Measurements from ENCODE around the gene TRPM3. TPM values are rescaled to one million over a fixed set of nuclear protein-coding genes. Genes with fewer than 3 reads are reported as not detected.
A peak's percentile ranks its signal among the peaks of the same experiment; 100 is the strongest.

The TRPM3 gene
- total RNA-seq, 1 donor from 2014 or later = 0.15 TPM

DNA sequence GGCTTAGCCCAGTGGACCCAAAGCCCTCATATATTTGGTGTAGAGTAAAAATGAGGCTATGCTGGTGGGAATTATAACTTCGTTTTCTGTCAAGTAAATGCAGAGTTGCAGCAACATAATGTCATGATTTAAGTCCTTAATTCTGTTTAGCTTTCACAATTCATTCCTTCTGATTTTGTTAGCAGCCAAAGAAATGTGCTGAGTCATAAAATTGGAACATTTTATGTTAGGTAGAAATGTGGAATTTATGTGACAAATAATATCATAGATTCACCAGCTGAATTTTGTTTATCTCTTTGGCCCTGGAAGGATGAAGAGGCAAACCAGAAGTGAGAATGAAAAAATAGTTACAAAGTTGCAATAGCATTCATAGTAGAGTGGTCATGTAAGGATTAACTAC lies 247.0 kb downstream of the TRPM3 start:
- no peak for ATAC-seq
- TF ChIP-seq, protein P1, sequence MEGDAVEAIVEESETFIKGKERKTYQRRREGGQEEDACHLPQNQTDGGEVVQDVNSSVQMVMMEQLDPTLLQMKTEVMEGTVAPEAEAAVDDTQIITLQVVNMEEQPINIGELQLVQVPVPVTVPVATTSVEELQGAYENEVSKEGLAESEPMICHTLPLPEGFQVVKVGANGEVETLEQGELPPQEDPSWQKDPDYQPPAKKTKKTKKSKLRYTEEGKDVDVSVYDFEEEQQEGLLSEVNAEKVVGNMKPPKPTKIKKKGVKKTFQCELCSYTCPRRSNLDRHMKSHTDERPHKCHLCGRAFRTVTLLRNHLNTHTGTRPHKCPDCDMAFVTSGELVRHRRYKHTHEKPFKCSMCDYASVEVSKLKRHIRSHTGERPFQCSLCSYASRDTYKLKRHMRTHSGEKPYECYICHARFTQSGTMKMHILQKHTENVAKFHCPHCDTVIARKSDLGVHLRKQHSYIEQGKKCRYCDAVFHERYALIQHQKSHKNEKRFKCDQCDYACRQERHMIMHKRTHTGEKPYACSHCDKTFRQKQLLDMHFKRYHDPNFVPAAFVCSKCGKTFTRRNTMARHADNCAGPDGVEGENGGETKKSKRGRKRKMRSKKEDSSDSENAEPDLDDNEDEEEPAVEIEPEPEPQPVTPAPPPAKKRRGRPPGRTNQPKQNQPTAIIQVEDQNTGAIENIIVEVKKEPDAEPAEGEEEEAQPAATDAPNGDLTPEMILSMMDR (IDR thresholded peaks at IDR 0.05) = no peak
- H3K27ac ChIP-seq = no peak overlapping the region
- H3K4me1 ChIP-seq = no peaks in the 10 kb centered on the region
- no peaks in the 10 kb centered on the region for H3K36me3 ChIP-seq
- intact Hi-C loops (cut with DNase I) = no loop called here
- DNase-seq = no peak
- no peaks in the 10 kb centered on the region for H3K9me3 ChIP-seq
- no peak overlapping the region for H3K4me3 ChIP-seq
- no peaks in the 10 kb centered on the region for H3K27me3 ChIP-seq (ENCODE audit: low read depth)

DNA sequence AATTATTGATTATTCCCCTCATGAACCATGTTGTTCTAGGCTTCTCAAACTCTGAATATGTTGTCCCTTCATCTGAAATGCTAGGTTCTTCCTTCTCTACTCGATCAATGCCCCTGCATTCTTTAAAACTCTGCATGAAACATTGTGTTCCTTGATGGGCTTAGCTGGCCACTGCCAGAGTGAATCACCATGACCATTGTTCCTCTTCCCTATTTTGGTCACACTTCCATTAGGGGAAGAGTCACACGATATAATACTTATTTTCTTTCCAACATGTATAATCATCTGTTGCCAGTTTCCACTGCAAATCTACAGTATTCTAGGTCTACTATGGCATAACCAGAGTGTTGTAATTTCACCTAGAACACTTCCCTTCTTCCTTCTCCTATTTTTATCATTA lies 247.9 kb downstream of the TRPM3 start:
- Histone ChIP-seq H3K9me3 (no peaks in the 10 kb centered on the region), H3K27ac (no peak overlapping the region), H3K36me3 (no peaks in the 10 kb centered on the region), H3K4me3 (no peak overlapping the region), H3K4me1 (no peaks in the 10 kb centered on the region), H3K27me3 (ENCODE audit: low read depth) (no peaks in the 10 kb centered on the region)
- intact Hi-C loops (cut with DNase I) = no loop called here
- TF ChIP-seq, protein P1 (IDR thresholded peaks at IDR 0.05) = no peak
- ATAC-seq = no peak
- DNase-seq = no peak

DNA sequence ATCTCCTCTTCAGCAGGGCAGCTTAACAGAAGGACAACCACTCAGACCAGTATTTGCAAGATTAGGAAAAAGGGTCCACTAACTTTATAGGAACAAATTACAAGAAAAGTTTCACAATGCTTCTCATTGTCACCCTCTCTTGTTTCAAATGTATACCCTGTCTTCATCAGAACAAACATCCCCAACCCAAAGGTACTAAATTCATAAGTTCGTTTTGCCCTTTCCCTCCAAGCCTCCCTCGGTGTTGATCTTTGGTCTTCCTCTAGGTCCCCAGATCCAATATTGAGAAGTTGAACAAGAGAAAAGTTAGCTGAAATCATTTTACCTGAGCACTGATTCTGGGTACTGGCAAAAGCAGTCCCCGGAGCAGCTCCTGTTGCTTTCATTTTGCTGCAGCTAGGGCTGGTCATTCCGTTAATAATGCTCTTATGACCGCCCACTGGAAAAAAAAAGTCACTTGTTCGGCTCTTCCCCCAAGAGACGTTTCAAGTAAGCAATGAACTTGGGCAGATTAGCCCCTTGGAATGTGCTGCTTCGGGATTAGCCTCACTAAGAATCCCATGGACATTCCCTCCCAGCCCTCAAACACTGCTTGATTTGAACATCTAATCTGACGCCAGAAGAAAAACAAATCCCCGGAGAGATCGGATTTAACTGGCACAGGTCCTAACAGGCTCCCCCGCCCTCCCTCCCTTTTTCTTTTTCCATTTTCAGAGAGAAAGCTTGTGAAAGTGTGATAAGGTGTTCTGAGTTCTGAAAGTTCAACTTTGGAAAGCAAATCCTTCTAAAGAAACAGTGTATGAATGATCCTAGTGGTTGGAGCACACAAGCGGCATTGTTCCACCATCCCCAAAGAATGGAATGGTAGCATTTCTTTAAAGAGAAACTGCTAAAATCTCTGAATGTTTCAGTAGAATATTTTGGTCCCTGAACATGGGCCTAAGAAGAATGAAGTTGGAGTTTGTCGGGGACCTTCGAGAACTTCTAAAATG lies 252.5 kb downstream of the TRPM3 start:
- Histone ChIP-seq H3K9me3 (no peaks in the 10 kb centered on the region), H3K27me3 (ENCODE audit: low read depth) (no peaks in the 10 kb centered on the region), H3K4me3 (peak overlapping the region; percentile 38), H3K27ac (no peak overlapping the region), H3K4me1 (no peaks in the 10 kb centered on the region), H3K36me3 (no peaks in the 10 kb centered on the region)
- ATAC-seq (peak; percentile 23 to 69), DNase-seq (no peak)
- intact Hi-C loops (cut with DNase I) = no loop called here
- TF ChIP-seq, protein P1 (IDR thresholded peaks at IDR 0.05) = no peak

DNA sequence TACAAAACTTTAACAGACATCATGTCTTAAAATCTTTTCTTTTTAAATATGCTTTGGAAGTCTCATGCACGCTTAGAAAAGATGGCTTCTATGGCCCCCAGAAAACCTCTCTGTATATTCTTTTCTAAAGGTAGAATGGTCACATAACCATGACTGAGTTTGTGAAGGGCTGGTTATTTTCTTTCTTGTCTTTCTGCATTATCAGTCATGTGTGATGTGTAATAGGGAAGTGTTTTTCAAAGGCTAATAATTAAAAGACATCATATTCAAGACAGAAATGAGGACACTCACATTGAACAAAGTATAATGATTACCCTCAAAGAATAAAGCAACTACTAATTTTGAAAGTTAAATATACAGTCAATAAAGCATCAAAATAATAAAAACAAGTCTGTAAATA lies 253.4 kb downstream of the TRPM3 start:
- Histone ChIP-seq H3K27me3 (ENCODE audit: low read depth) (no peaks in the 10 kb centered on the region), H3K4me1 (no peaks in the 10 kb centered on the region), H3K9me3 (no peaks in the 10 kb centered on the region), H3K27ac (no peak overlapping the region), H3K36me3 (no peaks in the 10 kb centered on the region), H3K4me3 (no peak overlapping the region)
- intact Hi-C loops (cut with DNase I) = no loop called here
- TF ChIP-seq, protein P1 (IDR thresholded peaks at IDR 0.05) = no peak
- DNase-seq (no peak), ATAC-seq (no peak)

DNA sequence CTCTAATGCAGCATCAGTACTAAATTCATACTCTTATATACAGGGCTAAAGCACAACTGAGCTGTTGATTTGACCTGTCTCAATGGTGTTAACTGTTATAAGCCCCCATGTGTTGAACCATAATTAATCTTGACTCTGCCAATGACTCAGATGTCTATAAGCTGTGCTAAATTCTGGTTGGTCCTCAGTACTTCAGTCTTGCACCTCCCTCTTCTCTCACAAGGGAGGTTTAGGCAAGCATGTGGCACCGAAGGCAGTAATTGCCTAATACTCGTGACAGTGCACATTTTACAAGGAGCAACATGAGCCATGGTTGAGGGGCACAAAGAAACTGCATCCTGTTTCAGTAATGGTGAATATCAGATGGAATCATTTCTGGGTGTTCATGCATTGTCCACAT lies 255.9 kb downstream of the TRPM3 start:
- H3K27me3 ChIP-seq (ENCODE audit: low read depth) = no peaks in the 10 kb centered on the region
- TF ChIP-seq, protein P1 (IDR thresholded peaks at IDR 0.05) = no peak
- no peak overlapping the region for H3K4me3 ChIP-seq
- ATAC-seq = no peak
- H3K4me1 ChIP-seq = no peaks in the 10 kb centered on the region
- no peaks in the 10 kb centered on the region for H3K9me3 ChIP-seq
- no peak overlapping the region for H3K27ac ChIP-seq
- intact Hi-C loops (cut with DNase I) = no loop called here
- DNase-seq = no peak
- H3K36me3 ChIP-seq = no peaks in the 10 kb centered on the region
